Kidney (tissue), 14 donors: ENCODE data around the gene ARSG. TPM values are rescaled to one million over a fixed set of nuclear protein-coding genes. Genes with fewer than 3 reads are reported as not detected.

Experiments
- DNase-seq, 5 donors: peaks; one replicate each; pipeline ENCODE4 v3.0.0-alpha.2; 2013 to 2020
- FAIRE-seq: peaks from 2 replicates; lab custom pipeline; 2012; peaks lifted over from hg19 to GRCh38; lab: Jason Lieb, UNC
- H3K27ac ChIP-seq, 2 donors: one replicate each; pipeline ENCODE4 v1.7.0; 2013; ENCODE audit warnings: low read depth in 2 of 2, low read length in 2 of 2, inconsistent platforms in 1 of 2
- H3K27me3 ChIP-seq: one replicate; pipeline ENCODE4 v1.7.1; 2013; ENCODE audit warnings: low read length, inconsistent platforms; ENCODE audit not compliant: control insufficient read depth, insufficient read depth
- H3K36me3 ChIP-seq, 3 donors: one replicate each; pipeline versions ENCODE4 v1.7.0 to v1.7.1; 2013; ENCODE audit warnings: low read length in 3 of 3, control low read depth in 1 of 3, inconsistent platforms in 1 of 3; ENCODE audit not compliant: insufficient read depth in 3 of 3, control insufficient read depth in 2 of 3
- H3K4me1 ChIP-seq, 3 donors: one replicate each; pipeline versions ENCODE4 v1.7.0 to v1.7.1; 2013; ENCODE audit warnings: low read length in 3 of 3, inconsistent platforms in 1 of 3, low read depth in 1 of 3; ENCODE audit not compliant: control insufficient read depth in 2 of 3, insufficient read depth in 2 of 3
- H3K4me3 ChIP-seq, 3 donors: one replicate each; pipeline versions ENCODE4 v1.7.0 to v1.8.1; 2013; ENCODE audit warnings: low read length in 3 of 3, control low read depth in 1 of 3, inconsistent platforms in 1 of 3
- H3K9ac ChIP-seq, 3 donors: one replicate each; pipeline versions ENCODE4 v1.7.0 to v1.7.1; 2013; ENCODE audit warnings: low read length in 3 of 3, control low read depth in 1 of 3, inconsistent platforms in 1 of 3
- H3K9me3 ChIP-seq, 3 donors: one replicate each; pipeline versions ENCODE4 v1.7.0 to v1.7.1; 2013; ENCODE audit warnings: low read length in 3 of 3, control low read depth in 1 of 3, inconsistent platforms in 1 of 3; ENCODE audit not compliant: control insufficient read depth in 2 of 3, insufficient read depth in 1 of 3
- CTCF ChIP-seq: IDR thresholded peaks from 3 replicates; pipeline ENCODE4 v1.5.1; 2012; ENCODE audit warnings: mild to moderate bottlenecking, moderate library complexity, borderline replicate concordance; ENCODE audit not compliant: insufficient read depth; ENCODE audit errors: extremely low read depth
- intact Hi-C: fragments of 100-400 bp; cut with DNase I; formaldehyde crosslinking; loops from one replicate; pipeline ENCODE4 v1.11.1; 2022
- polyA plus RNA-seq: library from polyadenylated mRNA; stranded (reverse); fragments of 350-450 nt; fragmentation: Illumina TruSeq; extraction: RNeasy Lipid Tissue Mini Kit (QIAGEN cat#74804); gene quantifications from one replicate; pipeline ENCODE4 v1.2.3, GENCODE V29; 2014; ENCODE audit warnings: low read depth, low replicate concordance; ENCODE audit not compliant: insufficient read depth
- total RNA-seq: library from RNA; stranded (reverse); fragmentation: NEBNext Ultra II Directional; extraction: Animal tissue kit (Norgen Biotek cat#: 25700); gene quantifications from one replicate; pipeline ENCODE4 v1.2.1, GENCODE V29; 2021
- donor health status: control.
- donor health status: control.
- donor health status: control.
- donor health status: control.
- donor health status: control.
- donor health status: DM: yes; HTN: yes; CAD: no.
- donor health status: Normal renal cell carcinoma (clear cell type).

ARSG gene
- total and polyA plus RNA-seq, 2 donors from 2014 or later, result 5.0 to 12.6 TPM

- Histone ChIP-seq H3K27me3 (no peaks in the 10 kb centered on the region), H3K4me1 (no peaks in the 10 kb centered on the region), H3K9me3 (no peaks in the 10 kb centered on the region), H3K27ac (no peak overlapping the region), H3K36me3 (peaks cover 0 to 26% (median 8%) of the 10 kb centered on the region in 3 donors), H3K9ac (no peak overlapping the region), H3K4me3 (no peak overlapping the region)
- FAIRE-seq (no peak), DNase-seq (no peak)
- TF ChIP-seq CTCF, result no peak
- intact Hi-C loops, result no loop called here
These were observed 130.2 kb downstream of the ARSG start for GRCh38 chr17:68421486-68421885.

- H3K4me3 ChIP-seq, result no peak overlapping the region
- intact Hi-C loops, result no loop called here
- peaks cover 0 to 26% (median 12%) of the 10 kb centered on the region in 3 donors for H3K36me3 ChIP-seq
- H3K9me3 ChIP-seq, result no peaks in the 10 kb centered on the region
- FAIRE-seq (no peak), DNase-seq (no peak)
- no peak overlapping the region for H3K9ac ChIP-seq
- no peak for TF ChIP-seq CTCF
- no peak overlapping the region for H3K27ac ChIP-seq
- H3K4me1 ChIP-seq, result no peaks in the 10 kb centered on the region
- no peaks in the 10 kb centered on the region for H3K27me3 ChIP-seq
These were observed 131.5 kb downstream of the ARSG start for GRCh38 chr17:68422821-68423220.

GRCh38 chr17:68423251-68423650, 132.0 kb downstream of the ARSG start:
- Histone ChIP-seq H3K36me3 (peaks cover 0 to 27% (median 13%) of the 10 kb centered on the region in 3 donors), H3K9ac (no peak overlapping the region), H3K27me3 (no peaks in the 10 kb centered on the region), H3K4me1 (no peaks in the 10 kb centered on the region), H3K27ac (no peak overlapping the region), H3K9me3 (no peaks in the 10 kb centered on the region), H3K4me3 (no peak overlapping the region)
- no peak for DNase-seq
- intact Hi-C loops, result no loop called here
- no peak for TF ChIP-seq CTCF
- FAIRE-seq, result no peak

- no peak for TF ChIP-seq CTCF
- intact Hi-C loops, result no loop called here
- no peak overlapping the region for H3K4me3 ChIP-seq
- no peak for FAIRE-seq
- H3K9ac ChIP-seq, result no peak overlapping the region
- no peak overlapping the region for H3K27ac ChIP-seq
- peaks cover 0 to 37% (median 20%) of the 10 kb centered on the region in 3 donors for H3K36me3 ChIP-seq
- no peak for DNase-seq
- no peaks in the 10 kb centered on the region for H3K27me3 ChIP-seq
- no peaks in the 10 kb centered on the region for H3K4me1 ChIP-seq
- no peaks in the 10 kb centered on the region for H3K9me3 ChIP-seq
These were observed 132.9 kb downstream of the ARSG start for GRCh38 chr17:68424203-68424602.
